DND-41 (cell line): ENCODE results near the gene RARRES1.

Experiments used
- EZH2 ChIP-seq: IDR thresholded peaks from 3 replicates; pipeline ENCODE4 v1.6.1; 2012; ENCODE audit warnings: borderline replicate concordance, low read depth, mild to moderate bottlenecking, moderate library complexity, low read length, inconsistent platforms; ENCODE audit not compliant: severe bottlenecking
- TF ChIP-seq, protein P1 (sequence below): IDR thresholded peaks from 2 replicates; pipeline ENCODE4 v1.5.1; 2012; ENCODE audit warnings: borderline replicate concordance, low read length, moderate library complexity, mild to moderate bottlenecking; ENCODE audit not compliant: poor library complexity, severe bottlenecking; ENCODE audit errors: extremely low read depth

DNA sequence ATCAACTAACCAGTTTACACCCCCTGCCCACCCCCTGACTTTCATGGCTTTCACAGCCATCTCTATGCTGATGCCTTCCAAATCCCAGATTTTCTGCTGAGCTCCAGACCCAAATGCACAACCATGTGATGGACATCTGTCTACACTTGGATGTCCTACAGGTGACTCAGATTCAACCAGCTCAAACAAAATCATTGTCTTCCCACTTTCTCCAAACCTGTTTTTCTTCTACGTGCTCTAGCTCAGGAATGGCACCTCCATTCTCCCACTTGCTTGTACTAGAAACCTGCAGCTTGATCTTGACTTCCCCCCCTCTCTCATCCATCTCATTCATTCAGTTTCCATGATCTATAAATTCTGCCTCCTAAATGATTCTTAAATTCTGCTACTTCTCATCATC is 34.1 kb upstream of the RARRES1 start:
- TF ChIP-seq, protein P1, sequence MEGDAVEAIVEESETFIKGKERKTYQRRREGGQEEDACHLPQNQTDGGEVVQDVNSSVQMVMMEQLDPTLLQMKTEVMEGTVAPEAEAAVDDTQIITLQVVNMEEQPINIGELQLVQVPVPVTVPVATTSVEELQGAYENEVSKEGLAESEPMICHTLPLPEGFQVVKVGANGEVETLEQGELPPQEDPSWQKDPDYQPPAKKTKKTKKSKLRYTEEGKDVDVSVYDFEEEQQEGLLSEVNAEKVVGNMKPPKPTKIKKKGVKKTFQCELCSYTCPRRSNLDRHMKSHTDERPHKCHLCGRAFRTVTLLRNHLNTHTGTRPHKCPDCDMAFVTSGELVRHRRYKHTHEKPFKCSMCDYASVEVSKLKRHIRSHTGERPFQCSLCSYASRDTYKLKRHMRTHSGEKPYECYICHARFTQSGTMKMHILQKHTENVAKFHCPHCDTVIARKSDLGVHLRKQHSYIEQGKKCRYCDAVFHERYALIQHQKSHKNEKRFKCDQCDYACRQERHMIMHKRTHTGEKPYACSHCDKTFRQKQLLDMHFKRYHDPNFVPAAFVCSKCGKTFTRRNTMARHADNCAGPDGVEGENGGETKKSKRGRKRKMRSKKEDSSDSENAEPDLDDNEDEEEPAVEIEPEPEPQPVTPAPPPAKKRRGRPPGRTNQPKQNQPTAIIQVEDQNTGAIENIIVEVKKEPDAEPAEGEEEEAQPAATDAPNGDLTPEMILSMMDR = no peak
- TF ChIP-seq EZH2 = no peak
